CD4-positive, alpha-beta T cell treated with Interleukin-1 beta for 1 hour (primary cell): ENCODE results near the gene CYTH3.

Experiments used
- DNase-seq, 2 donors: peaks; one replicate each; pipeline ENCODE4 v3.0.0-alpha.2; 2020 to 2022

Gene CYTH3

DNA sequence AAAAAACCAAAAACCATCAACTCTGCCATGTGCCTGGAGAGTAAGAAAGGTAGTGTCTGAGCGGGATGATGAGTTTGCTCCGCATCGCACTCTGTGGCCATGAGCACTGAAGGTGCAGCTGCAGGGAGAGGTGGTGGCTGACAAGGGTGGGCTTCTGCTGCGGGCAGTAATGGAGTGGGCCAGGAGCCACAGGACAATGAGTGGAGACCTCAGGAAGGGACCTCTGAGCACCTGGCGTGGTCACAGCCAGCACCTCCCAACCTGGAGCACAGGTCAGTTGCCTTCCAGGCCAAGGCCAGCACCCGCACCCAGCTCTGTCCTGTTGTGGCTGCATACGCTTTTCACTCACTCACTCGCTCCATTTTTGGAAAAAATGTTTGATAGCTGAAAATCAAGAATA lies 125.8 kb downstream of the CYTH3 start:
- DNase-seq, result no peak

DNA sequence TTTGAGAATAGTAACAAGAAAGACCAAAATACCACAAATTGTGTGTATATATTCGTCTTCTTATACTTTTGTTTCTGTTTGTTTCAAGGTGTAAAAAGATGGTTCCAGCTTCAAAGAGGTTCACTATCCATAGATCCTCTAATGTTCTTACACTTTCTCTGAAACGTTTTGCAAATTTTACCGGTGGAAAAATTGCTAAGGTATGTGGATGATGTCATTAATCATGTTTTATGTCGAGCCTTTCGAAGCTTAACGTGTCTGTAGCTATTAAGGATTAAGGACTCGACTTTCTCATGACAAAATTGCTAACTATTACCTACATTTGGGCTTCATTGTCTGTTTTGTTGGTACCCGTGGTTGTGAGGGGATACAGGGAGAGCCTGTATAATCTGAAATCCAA lies 128.4 kb downstream of the CYTH3 start:
- DNase-seq, result no peak

DNA sequence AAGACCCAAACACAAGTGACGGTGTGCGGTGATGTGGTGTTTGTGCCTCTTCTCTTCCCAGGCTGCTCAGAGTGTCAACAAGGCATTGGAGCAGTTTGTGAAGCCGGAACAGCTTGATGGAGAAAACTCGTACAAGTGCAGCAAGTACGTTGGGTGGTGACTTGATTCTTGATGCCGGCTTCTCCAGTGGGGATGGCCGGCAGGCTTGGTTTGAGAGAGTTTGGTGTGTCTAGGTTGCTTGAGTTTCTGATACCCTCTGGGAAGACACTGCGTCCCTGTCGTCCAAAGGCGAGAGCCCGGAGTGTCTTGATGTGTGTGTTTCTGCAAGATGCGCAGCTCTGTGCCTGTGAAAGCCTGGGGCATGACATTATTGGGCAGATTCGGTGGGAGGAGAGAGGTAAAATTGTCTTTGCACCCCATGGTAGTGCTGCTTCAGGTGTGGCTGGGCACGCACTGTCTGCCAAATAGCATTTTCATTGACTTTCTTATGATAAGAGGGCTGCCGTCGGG lies 129.5 kb downstream of the CYTH3 start:
- no peak for DNase-seq

DNA sequence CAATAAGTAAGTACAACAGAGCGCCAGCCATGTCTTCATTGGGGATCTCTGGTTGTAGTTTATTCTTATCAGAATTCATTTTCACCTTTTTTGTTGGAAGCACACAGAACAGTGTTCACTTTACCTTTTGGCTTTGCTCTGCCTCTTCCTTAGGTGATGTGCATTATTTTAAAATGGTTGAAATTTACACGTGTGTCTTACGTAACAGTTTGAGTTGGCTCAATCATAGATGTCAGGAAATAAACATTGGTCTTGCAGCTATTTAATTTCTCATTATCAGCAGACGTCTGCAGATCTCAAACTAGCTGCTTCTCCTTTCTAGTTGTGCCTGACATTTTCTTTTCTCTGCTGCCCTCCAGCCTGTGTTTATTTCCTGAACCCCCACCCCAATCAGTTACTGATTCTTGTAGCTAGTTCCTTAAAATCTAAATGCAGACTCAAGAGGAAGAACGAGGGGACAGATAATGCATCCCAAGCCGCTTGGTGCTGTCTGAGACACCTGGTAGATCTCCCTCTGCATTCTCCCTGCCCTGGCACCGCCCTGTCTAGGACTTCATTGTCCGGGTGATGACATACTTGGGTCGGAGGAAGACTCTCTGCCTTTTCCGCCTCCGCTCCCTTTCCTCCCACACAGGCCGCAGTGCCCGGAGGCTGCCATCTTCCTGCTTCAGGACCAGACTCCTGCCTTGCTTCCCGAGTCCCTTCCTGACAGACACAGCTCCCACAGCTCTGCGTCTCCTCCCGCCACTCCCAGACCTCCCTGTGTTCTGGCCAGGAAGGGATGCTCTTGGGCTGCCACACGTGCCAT lies 133.0 kb downstream of the CYTH3 start:
- DNase-seq, result no peak

DNA sequence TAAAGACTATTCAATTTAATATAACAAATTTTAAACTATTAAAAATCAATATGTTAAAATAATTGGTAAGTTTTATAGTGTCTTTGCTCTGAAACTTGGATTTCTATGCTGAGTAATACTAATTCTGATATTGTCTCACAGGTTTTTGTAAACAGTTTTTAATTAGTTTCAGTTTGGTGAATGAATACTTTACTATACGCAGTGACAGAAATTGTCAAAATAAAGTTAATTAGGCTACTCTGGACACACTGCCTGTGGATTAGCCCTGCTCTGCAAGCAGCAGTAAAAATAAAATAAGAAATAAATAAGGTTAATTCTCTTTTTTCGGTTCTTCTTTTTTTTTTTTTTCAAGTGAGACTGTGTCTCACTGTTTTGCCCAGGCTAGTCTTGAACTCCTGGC lies 135.9 kb downstream of the CYTH3 start:
- DNase-seq, result no peak

DNA sequence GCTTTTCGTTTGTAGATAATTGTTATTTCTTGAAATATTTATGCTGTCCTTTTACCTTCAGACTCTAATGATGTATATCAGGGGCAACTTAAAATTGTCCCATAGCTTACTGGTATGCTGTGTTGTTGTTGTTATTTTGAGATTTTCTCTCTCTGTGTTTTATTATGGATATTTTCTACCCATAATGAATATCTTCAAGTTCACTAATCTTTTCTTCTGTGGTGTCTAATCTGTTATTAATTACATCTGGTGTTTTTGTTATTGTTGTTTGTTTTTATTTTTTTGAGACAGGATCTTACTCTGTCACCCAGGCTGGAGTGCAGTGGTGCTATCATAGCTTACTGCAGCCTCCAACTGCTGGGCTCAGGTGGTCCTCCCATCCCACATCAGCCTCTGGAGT lies 139.2 kb downstream of the CYTH3 start:
- no peak for DNase-seq

DNA sequence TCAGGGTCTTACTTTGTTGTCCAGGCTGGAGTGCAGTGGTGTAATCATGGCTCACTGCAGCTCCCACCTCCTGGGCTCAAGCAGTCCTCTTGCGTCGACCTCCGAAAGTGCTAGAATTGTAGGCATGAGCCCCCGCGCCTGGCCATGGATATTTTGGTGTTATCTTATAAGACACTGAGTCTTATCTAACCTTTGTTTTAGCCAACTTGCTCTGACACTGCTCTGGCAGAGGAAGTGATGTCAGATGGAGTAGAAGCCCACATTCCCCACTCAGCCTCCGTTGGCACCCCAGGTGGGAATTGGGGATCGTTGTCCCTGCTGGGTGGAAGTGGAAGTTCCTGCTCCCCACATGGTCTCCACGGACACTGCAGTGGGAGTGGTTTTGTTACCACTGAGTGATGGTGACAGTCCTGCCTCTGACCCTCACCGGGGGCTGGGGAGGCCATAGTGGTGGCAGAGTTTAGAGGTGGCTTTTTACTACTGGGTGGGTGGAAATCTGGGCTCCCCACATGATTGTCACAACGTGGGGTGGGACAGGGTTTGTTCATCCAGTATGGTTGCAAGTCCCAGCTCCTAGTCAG lies 142.3 kb downstream of the CYTH3 start:
- no peak for DNase-seq

DNA sequence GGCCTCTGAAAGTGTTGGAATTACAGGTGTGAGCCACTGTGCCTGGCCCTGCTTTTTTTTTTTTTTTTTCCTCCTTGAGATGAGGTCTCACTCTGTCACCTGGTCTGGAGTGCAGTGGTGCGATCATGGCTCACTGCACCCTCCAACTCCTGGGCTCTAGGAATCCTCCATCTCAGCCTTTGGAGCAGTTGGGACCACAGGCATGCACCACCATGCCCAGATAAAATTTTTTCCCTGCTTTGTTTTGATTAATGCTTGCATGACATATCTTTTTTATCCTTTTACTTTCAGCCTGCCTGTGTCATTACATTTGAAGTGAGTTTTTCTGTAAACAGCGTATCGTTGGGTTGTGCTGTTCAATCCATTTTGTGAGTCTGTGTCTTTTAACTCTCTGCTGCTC lies 144.2 kb downstream of the CYTH3 start:
- DNase-seq, result no peak

DNA sequence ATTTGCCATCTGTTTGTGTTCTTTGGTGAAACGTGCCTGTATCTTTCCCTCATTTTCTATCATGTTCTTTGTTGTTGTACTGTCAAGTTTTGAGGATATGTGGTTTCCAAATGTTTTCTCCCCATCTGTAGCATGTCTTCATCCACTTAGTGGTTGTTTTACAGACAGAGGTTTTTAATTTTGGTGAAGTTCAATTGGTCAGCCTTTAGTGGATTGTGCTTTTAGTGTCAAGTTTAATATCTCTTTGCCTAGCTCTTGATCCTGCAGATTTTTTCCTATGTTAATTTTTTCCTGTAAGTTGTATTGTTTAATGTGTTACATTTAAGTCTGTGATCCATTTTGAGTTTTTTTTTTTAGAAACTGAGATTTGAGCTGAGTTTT lies 145.3 kb downstream of the CYTH3 start:
- DNase-seq, result no peak

DNA sequence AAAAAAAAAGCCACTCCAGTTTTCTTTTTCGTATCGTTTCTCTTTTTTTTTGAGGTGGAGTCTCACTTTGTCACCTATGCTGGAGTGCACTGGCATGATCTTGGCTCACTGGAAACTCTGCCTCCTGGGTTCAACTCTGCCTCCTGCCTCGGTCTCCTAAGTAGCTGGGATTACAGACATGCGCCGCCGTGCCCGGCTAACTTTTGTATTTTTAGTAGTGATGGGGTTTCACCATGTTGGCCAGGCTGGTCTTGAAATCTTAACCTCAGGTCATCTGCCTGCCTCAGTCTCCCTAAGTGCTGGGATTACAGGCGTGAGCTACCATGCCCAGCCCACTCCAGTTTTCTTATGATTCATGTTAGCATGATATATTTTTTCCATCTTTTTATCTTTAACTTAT lies 148.6 kb downstream of the CYTH3 start:
- no peak for DNase-seq

DNA sequence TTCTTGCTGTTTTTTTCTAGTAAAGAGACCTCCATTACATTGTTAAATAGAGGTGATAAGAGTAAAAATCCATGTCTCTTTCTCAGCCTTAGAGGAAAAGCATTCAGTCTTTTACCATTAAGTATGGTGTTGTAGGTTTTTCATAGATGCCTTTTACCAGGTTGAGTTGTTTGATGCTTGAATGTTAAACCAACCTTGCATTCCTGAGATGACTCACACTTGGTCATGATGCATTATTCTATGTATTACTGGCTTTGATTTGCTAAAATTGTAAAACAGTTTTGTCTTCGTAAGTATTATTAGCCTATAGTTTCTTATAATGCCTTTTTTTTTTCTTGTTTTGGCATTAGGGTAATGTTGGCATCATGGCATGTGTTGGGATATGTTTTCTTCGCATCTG lies 151.3 kb downstream of the CYTH3 start:
- DNase-seq, result no peak

DNA sequence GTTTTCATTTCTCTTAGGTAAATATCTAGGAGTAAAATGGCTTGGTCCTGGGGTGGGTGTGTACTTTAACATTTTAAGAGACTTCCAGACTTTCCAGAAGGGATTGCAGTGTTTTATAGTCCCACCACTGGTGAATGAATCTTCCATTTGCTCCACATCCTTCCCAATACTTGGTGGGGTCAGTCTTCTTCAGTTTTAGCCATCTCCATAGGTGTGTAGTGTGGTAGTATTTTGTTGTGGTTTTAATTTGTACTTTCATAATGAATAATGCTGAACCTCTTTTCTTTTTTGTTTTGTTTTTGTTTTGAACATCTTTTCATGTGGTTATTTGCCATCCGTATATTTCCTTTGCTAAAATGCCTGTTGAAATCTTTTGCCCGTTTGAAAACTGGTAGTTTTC lies 154.9 kb downstream of the CYTH3 start:
- no peak for DNase-seq

DNA sequence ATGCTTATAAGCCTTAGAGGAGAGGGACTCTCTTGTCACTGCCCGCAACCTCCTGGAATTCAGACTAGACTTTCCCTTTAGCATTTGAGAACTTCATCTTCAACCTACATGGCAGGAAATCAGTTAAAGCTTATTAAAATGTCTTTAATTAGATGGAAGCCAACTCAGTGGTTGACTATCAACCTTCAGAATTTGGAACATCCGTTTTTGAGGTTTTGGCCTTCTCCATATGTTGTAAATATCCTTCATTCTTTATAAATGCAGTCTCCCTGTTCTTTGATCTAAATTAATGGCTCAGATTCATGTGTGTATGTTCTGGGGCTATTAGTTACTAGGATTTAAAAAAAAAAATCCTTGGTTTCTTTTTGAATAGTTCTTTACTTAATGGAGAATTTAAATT lies 156.2 kb downstream of the CYTH3 start:
- DNase-seq, result no peak
